ENCODE measurements around the gene DMRTA1.
"Not testable (repeated sequence)": the region's sequence is repeated elsewhere in the genome, so short reads cannot be mapped to it uniquely, and the experiment has no call there.

The DMRTA1 gene

DNA sequence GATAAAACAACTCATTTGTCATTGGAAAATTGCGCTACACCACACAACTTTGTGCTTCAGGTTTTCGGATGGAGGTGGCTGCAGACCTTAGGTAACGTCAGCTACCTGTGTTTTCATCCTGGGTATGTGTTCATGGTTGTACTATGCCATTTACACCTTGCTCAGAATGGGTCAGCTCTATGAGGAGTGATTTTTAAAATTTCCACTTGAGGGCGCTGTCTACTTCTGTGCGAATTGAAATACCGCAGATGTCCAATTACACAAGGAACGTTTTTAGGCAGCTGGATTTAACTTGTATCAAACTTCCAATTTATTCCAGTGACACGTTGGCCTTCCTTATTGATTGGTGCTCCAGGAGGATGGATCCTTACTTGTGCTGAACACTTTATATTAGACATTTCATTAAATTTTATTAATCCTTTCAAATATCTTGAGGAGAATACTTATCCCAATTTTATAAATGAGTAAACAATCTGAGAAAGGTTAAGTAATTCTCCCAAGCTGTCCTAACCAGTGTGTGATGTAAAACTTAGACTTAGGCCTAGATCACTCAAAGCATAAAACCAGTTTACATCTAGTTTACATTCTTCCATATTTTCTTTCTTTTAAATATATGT lies 23.4 kb downstream of the DMRTA1 start:
- peak; percentile 51 for DNase-seq

DNA sequence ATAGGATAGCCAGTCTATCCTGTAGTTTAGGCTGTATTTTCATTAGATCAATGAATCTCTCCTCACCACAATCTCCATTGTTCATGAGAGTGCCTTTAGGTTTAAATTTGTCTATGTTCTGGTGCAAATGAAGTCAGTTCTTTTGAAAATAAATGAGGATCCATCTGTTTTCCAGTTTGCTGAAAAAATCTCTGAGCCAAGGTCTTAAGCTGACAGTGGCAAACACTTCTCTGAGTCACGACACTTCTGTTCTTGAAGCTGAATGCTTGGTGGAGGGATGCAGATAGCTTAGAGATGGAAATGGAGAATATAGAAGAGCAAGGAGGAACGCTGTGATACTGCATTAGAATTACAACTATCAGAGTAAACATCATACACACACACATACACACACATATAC lies 34.9 kb downstream of the DMRTA1 start:
- no peak for DNase-seq

DNA sequence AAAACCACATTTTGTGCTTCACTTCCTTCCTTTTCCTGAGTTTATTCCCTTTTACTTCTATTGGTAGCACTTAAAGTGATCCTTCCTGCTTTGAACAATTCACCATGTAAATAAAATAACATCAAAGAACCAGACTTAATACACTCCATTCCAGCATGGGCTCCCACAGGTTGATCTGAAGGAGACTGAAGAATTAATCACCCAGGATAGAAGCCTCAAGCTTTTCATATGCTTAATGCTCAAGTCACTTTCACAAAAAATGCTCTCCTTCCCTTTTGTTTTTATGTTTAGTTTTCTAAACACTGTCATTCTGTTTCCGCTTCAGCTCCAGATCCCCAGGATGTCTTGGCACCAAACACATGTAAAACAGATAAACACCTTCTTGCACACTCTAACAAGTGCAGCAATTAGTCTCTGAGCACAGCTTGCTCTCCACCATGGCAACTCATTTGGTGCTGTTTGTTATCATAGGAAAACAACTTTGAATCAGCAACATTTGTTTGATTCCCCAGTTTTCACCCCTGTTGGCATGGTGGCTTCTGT lies 37.0 kb downstream of the DMRTA1 start:
- no peak for DNase-seq

DNA sequence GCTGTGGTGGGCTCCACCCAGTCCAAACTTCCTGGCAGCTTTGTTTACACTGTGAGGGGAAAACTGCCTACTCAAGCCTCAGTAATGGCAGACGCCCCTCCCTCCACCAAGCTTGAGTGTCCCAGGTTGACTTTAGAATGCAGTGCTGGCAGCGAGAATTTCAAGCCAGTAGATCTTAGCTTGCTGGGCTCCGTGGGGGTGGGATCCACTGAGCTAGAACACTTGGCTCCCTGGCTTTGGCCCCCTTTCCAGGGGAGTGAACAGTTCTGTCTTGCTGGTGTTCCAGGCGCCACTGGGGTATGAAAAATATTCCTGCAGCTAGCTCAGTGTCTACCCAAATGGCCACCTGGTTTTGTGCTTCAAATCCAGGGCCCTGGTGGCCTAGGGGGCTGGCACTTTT lies 49.6 kb downstream of the DMRTA1 start:
- DNase-seq, result not testable (repeated sequence)
